K562 (cell line): ENCODE results near the gene CLK3. TPM values are rescaled to one million over a fixed set of nuclear protein-coding genes. Genes with fewer than 3 reads are reported as not detected.

Experiments used
- ASH1L ChIP-seq: fragments of 450-650 bp; IDR thresholded peaks from 2 replicates; pipeline ENCODE4 v1.6.1; 2018; ENCODE audit warnings: borderline replicate concordance, mild to moderate bottlenecking, low read depth; ENCODE audit not compliant: partially characterized antibody
- CBFB ChIP-seq: sonication (generic); formaldehyde crosslinking; IDR thresholded peaks from 2 replicates; pipeline ENCODE4 v1.4.0; 2020; ENCODE audit warnings: mild to moderate bottlenecking, missing genetic modification reagents
- GTF2F1 ChIP-seq: IDR thresholded peaks from 2 replicates; pipeline ENCODE4 v1.6.1; 2011; ENCODE audit warnings: low read depth, low read length, improper control_type of control experiment
- MCM5 ChIP-seq: fragments of 450-650 bp; IDR thresholded peaks from 2 replicates; pipeline ENCODE4 v1.6.1; 2016; ENCODE audit warnings: low read depth
- SAFB2 ChIP-seq: fragments of 200-400 bp; formaldehyde crosslinking; IDR thresholded peaks from 2 replicates; pipeline ENCODE4 v1.6.1; 2018; ENCODE audit warnings: borderline replicate concordance, low read length, low read depth, moderate library complexity; ENCODE audit not compliant: severe bottlenecking
- ZNF143 ChIP-seq: sonication (generic); formaldehyde crosslinking; IDR thresholded peaks from 2 replicates; pipeline ENCODE4 v1.9.0; 2022; ENCODE audit warnings: mild to moderate bottlenecking, missing genetic modification reagents
- polyA plus RNA-seq, 8 experiments: library from polyadenylated mRNA; depleted of rRNA in 4 of 8; stranded (reverse) in 5 of 8; unstranded in 3 of 8; fragments of >200 nt; fragmentation: Nextera tagmentation in 2 of 8; fragmentation: Illumina TruSeq in 1 of 8; extraction: Ambion mirVana in 2 of 8; extraction: Trizol in 1 of 8; gene quantifications; 2 replicates each; pipeline versions ENCODE4 v1.2.1 to v1.2.3, GENCODE V29; 2011 to 2014; ENCODE audit warnings: inconsistent platforms in 1 of 8, missing spikeins in 1 of 8
- total RNA-seq, 7 experiments: library from RNA; depleted of rRNA in 6 of 7; stranded (reverse); fragments of >200 nt in 6 of 7; fragmentation: Illumina TruSeq in 2 of 7; extraction: Trizol in 2 of 7; gene quantifications; 2 replicates each; pipeline versions ENCODE4 v1.2.1 to v1.2.3, GENCODE V29; 2011 to 2021; ENCODE audit warnings: low replicate concordance in 1 of 7
- TF ChIP-seq, protein P1 (sequence below): fragments of 200-600 bp; sonication (generic); IDR thresholded peaks from one replicate; pipeline ENCODE4 v1.6.1; 2012; ENCODE audit warnings: mild to moderate bottlenecking, low read depth, low read length, inconsistent platforms
- TF ChIP-seq, protein P2 (sequence below): fragments of 450-650 bp; IDR thresholded peaks from 2 replicates; pipeline ENCODE4 v1.6.1; 2017; ENCODE audit warnings: antibody characterized with exemption, mild to moderate bottlenecking
- TF ChIP-seq, protein P3 (sequence below): fragments of 250-450 bp; sonication (Bioruptor Pico); IDR thresholded peaks from 2 replicates; pipeline ENCODE4 v1.8.0; 2022; ENCODE audit warnings: inconsistent platforms

CLK3 gene
- total and polyA plus RNA-seq, 9 of the 15 experiments (the other 6 are each of a cell fraction or from before 2014, with no cell fraction given), result 1.2 to 95.2 (median 51.7) TPM

DNA sequence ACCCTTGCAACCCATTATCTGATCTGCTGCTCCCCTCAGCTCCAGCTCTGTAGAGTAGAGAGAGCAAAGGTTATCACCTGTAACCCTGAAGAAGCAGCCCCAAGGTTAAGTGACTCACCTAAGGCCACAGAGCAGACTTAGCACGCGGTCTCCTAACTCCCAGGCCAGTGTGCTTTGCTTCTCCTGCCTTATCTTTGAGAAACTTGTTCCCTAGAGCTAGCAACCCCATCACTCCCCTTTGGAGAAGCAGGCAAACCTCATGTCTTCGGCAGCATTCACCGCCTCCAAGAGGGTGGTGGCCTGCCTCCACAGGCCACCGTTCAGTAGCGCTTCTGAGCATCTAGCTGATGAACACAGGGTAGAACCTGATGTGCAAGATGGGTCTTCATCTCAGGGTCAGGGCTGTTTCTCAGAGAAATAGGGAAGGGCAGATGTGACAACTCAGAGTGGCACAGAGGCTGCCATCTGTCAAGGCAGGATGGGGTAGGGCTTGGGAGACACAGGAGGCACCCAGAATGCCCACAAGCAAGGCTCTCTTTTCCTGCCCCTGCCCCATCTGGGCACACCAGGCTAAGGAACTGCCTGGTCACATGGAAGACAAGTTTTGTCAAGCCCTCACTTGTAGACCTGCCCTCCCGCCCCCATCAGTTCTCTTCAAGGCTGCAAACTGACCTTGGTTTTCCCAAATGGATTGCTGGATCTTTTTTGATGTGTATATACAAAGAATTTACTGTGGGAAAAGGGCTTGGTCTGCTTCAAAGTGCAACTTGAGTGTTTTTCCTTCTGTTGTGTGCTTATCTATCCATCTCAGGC lies 34.9 kb upstream of the CLK3 start (continued):
- TF ChIP-seq, protein P1, sequence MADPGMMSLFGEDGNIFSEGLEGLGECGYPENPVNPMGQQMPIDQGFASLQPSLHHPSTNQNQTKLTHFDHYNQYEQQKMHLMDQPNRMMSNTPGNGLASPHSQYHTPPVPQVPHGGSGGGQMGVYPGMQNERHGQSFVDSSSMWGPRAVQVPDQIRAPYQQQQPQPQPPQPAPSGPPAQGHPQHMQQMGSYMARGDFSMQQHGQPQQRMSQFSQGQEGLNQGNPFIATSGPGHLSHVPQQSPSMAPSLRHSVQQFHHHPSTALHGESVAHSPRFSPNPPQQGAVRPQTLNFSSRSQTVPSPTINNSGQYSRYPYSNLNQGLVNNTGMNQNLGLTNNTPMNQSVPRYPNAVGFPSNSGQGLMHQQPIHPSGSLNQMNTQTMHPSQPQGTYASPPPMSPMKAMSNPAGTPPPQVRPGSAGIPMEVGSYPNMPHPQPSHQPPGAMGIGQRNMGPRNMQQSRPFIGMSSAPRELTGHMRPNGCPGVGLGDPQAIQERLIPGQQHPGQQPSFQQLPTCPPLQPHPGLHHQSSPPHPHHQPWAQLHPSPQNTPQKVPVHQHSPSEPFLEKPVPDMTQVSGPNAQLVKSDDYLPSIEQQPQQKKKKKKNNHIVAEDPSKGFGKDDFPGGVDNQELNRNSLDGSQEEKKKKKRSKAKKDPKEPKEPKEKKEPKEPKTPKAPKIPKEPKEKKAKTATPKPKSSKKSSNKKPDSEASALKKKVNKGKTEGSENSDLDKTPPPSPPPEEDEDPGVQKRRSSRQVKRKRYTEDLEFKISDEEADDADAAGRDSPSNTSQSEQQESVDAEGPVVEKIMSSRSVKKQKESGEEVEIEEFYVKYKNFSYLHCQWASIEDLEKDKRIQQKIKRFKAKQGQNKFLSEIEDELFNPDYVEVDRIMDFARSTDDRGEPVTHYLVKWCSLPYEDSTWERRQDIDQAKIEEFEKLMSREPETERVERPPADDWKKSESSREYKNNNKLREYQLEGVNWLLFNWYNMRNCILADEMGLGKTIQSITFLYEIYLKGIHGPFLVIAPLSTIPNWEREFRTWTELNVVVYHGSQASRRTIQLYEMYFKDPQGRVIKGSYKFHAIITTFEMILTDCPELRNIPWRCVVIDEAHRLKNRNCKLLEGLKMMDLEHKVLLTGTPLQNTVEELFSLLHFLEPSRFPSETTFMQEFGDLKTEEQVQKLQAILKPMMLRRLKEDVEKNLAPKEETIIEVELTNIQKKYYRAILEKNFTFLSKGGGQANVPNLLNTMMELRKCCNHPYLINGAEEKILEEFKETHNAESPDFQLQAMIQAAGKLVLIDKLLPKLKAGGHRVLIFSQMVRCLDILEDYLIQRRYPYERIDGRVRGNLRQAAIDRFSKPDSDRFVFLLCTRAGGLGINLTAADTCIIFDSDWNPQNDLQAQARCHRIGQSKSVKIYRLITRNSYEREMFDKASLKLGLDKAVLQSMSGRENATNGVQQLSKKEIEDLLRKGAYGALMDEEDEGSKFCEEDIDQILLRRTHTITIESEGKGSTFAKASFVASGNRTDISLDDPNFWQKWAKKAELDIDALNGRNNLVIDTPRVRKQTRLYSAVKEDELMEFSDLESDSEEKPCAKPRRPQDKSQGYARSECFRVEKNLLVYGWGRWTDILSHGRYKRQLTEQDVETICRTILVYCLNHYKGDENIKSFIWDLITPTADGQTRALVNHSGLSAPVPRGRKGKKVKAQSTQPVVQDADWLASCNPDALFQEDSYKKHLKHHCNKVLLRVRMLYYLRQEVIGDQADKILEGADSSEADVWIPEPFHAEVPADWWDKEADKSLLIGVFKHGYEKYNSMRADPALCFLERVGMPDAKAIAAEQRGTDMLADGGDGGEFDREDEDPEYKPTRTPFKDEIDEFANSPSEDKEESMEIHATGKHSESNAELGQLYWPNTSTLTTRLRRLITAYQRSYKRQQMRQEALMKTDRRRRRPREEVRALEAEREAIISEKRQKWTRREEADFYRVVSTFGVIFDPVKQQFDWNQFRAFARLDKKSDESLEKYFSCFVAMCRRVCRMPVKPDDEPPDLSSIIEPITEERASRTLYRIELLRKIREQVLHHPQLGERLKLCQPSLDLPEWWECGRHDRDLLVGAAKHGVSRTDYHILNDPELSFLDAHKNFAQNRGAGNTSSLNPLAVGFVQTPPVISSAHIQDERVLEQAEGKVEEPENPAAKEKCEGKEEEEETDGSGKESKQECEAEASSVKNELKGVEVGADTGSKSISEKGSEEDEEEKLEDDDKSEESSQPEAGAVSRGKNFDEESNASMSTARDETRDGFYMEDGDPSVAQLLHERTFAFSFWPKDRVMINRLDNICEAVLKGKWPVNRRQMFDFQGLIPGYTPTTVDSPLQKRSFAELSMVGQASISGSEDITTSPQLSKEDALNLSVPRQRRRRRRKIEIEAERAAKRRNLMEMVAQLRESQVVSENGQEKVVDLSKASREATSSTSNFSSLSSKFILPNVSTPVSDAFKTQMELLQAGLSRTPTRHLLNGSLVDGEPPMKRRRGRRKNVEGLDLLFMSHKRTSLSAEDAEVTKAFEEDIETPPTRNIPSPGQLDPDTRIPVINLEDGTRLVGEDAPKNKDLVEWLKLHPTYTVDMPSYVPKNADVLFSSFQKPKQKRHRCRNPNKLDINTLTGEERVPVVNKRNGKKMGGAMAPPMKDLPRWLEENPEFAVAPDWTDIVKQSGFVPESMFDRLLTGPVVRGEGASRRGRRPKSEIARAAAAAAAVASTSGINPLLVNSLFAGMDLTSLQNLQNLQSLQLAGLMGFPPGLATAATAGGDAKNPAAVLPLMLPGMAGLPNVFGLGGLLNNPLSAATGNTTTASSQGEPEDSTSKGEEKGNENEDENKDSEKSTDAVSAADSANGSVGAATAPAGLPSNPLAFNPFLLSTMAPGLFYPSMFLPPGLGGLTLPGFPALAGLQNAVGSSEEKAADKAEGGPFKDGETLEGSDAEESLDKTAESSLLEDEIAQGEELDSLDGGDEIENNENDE, result no peak
- TF ChIP-seq ZNF143 (CRISPR knock-in tag) (no peak), MCM5 (no peak), ASH1L (no peak), CBFB (CRISPR knock-in tag) (no peak), GTF2F1 (no peak), SAFB2 (no peak)
- TF ChIP-seq, protein P2, sequence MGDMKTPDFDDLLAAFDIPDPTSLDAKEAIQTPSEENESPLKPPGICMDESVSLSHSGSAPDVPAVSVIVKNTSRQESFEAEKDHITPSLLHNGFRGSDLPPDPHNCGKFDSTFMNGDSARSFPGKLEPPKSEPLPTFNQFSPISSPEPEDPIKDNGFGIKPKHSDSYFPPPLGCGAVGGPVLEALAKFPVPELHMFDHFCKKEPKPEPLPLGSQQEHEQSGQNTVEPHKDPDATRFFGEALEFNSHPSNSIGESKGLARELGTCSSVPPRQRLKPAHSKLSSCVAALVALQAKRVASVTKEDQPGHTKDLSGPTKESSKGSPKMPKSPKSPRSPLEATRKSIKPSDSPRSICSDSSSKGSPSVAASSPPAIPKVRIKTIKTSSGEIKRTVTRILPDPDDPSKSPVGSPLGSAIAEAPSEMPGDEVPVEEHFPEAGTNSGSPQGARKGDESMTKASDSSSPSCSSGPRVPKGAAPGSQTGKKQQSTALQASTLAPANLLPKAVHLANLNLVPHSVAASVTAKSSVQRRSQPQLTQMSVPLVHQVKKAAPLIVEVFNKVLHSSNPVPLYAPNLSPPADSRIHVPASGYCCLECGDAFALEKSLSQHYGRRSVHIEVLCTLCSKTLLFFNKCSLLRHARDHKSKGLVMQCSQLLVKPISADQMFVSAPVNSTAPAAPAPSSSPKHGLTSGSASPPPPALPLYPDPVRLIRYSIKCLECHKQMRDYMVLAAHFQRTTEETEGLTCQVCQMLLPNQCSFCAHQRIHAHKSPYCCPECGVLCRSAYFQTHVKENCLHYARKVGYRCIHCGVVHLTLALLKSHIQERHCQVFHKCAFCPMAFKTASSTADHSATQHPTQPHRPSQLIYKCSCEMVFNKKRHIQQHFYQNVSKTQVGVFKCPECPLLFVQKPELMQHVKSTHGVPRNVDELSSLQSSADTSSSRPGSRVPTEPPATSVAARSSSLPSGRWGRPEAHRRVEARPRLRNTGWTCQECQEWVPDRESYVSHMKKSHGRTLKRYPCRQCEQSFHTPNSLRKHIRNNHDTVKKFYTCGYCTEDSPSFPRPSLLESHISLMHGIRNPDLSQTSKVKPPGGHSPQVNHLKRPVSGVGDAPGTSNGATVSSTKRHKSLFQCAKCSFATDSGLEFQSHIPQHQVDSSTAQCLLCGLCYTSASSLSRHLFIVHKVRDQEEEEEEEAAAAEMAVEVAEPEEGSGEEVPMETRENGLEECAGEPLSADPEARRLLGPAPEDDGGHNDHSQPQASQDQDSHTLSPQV, result no peak
- TF ChIP-seq, protein P3, sequence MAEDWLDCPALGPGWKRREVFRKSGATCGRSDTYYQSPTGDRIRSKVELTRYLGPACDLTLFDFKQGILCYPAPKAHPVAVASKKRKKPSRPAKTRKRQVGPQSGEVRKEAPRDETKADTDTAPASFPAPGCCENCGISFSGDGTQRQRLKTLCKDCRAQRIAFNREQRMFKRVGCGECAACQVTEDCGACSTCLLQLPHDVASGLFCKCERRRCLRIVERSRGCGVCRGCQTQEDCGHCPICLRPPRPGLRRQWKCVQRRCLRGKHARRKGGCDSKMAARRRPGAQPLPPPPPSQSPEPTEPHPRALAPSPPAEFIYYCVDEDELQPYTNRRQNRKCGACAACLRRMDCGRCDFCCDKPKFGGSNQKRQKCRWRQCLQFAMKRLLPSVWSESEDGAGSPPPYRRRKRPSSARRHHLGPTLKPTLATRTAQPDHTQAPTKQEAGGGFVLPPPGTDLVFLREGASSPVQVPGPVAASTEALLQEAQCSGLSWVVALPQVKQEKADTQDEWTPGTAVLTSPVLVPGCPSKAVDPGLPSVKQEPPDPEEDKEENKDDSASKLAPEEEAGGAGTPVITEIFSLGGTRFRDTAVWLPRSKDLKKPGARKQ (CRISPR knock-in tag), result no peak
